ENCODE data around the gene MKLN1. TPM values are rescaled to one million over a fixed set of nuclear protein-coding genes. Genes with fewer than 3 reads are reported as not detected.
A peak's percentile ranks its signal among the peaks of the same experiment; 100 is the strongest.

Gene MKLN1
- total and polyA plus RNA-seq, 4 donors: 7.1 to 48.4 (median 25.5) TPM

DNA sequence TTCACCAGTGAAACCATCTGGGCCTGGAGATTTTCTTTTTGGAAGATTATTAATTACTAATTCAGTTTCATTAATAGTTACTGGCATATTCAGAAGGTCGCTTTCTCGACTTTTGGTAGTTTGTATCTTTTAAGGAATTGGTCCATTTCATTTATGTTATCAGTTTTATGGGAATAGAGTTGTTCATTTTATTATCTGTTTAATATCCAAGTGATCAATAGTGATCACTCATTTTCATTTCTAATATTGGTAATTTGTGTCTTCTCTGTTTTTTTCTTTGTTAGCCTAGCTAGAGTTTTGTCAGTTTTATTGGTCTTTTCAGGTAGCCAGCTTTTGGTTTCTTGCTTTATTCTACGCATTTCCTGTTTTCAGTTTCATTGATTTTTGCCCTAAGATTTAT, 31.0 kb downstream of the MKLN1 start (continued):
- TF ChIP-seq, protein P1, sequence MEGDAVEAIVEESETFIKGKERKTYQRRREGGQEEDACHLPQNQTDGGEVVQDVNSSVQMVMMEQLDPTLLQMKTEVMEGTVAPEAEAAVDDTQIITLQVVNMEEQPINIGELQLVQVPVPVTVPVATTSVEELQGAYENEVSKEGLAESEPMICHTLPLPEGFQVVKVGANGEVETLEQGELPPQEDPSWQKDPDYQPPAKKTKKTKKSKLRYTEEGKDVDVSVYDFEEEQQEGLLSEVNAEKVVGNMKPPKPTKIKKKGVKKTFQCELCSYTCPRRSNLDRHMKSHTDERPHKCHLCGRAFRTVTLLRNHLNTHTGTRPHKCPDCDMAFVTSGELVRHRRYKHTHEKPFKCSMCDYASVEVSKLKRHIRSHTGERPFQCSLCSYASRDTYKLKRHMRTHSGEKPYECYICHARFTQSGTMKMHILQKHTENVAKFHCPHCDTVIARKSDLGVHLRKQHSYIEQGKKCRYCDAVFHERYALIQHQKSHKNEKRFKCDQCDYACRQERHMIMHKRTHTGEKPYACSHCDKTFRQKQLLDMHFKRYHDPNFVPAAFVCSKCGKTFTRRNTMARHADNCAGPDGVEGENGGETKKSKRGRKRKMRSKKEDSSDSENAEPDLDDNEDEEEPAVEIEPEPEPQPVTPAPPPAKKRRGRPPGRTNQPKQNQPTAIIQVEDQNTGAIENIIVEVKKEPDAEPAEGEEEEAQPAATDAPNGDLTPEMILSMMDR (IDR thresholded peaks at IDR 0.05; ENCODE audit: low read depth, low read length, missing input control): no peak

DNA sequence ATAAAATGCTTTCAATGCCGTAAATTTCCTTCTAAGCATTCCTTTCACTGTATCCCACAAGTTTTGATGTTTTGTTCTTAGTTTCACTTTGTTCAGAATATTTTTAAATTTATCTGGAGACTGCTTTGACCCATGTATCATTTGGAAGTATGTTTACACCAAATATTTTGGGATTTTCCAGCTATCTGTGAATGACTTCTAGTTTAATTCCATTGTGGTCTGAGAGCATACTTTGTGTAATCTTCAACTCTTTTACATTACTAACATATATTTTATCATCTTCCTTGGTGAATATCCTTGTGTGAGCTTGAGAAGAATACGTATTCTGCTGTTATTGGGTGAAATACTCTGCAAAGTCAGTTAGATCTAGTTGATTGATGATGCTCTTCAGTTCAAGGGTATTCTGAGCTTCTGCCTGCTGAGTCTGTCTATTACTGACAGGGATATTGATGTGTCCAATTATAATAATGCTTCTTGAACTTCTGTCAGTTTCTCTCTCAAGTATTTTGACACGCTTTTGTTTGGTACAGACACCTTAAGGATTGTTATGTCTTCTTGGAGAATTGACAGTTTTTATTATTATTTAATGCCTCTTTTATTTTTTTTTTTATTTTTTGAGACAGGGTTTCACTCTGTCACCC, 31.6 kb downstream of the MKLN1 start:
- Histone ChIP-seq H3K27ac (ENCODE audit: low read depth in 1 of 2, low read length in 2 of 2) (peak overlapping the region in 1 of 2 donors; percentile 0), H3K4me3 (ENCODE audit: low read depth in 1 of 3, low read length in 3 of 3) (no peak overlapping the region), H3K9me3 (ENCODE audit: control insufficient read depth in 4 of 4, low read length in 3 of 4) (no peaks in the 10 kb centered on the region), H3K9ac (ENCODE audit: low read depth in 1 of 2, low read length in 2 of 2) (peak overlapping the region in 1 of 2 donors; percentile 20), H3K4me1 (ENCODE audit: control insufficient read depth in 4 of 4, insufficient read depth in 4 of 4, low read length in 3 of 4) (peaks cover 4 to 35% (median 19%) of the 10 kb centered on the region in 4 donors), H3K36me3 (ENCODE audit: control insufficient read depth in 4 of 4, insufficient read depth in 3 of 4, low read depth in 1 of 4, low read length in 3 of 4) (no peaks in the 10 kb centered on the region), H3K27me3 (ENCODE audit: control insufficient read depth in 4 of 4, insufficient read depth in 4 of 4, low read length in 3 of 4) (no peaks in the 10 kb centered on the region)
- 88% methylated on average over 3 of the region's 3 CpGs for WGBS
- DNase-seq (ENCODE audit: low spot score): no peak
- TF ChIP-seq SP1 (IDR thresholded peaks at IDR 0.05) (no peak), NR2F2 (IDR thresholded peaks at IDR 0.05) (no peak), GABPA (IDR thresholded peaks at IDR 0.05 in 1 of 2, conservative IDR thresholded peaks at IDR 0.05 in 1 of 2) (no peak), RAD21 (IDR thresholded peaks at IDR 0.05) (no peak), FOXA2 (IDR thresholded peaks at IDR 0.05) (no peak), RXRA (IDR thresholded peaks at IDR 0.05) (no peak), HNF4G (IDR thresholded peaks at IDR 0.05) (no peak), FOXA1 (IDR thresholded peaks at IDR 0.05) (no peak)
- TF ChIP-seq, protein P2, sequence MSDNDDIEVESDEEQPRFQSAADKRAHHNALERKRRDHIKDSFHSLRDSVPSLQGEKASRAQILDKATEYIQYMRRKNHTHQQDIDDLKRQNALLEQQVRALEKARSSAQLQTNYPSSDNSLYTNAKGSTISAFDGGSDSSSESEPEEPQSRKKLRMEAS (IDR thresholded peaks at IDR 0.05): no peak

DNA sequence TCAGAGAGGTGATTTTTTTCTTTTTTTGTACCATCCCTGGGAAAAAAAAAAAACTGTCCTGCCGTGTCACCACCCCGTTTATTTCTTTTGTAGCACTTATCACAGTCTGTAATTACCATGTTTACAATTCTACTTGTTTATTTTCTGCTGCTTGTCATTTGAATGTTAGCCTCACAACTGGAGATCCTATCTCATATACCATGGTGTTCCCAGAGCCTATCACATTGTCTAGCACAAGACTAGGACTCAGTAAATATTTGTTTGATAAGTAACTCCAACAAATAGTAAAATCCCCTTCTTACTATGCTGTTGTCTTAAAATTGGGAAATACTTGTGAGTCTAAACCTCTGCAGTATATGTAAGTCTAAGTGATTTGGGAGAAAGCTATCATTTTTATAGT, 36.0 kb downstream of the MKLN1 start:
- no peak for DNase-seq (ENCODE audit: low spot score)
- Histone ChIP-seq H3K4me3 (ENCODE audit: low read depth in 1 of 3, low read length in 3 of 3) (no peak overlapping the region), H3K9me3 (ENCODE audit: control insufficient read depth in 4 of 4, low read length in 3 of 4) (no peaks in the 10 kb centered on the region), H3K9ac (ENCODE audit: low read depth in 1 of 2, low read length in 2 of 2) (no peak overlapping the region), H3K4me1 (ENCODE audit: control insufficient read depth in 4 of 4, insufficient read depth in 4 of 4, low read length in 3 of 4) (peaks cover 2 to 23% (median 14%) of the 10 kb centered on the region in 4 donors), H3K27ac (ENCODE audit: low read depth in 1 of 2, low read length in 2 of 2) (no peak overlapping the region), H3K36me3 (ENCODE audit: control insufficient read depth in 4 of 4, insufficient read depth in 3 of 4, low read depth in 1 of 4, low read length in 3 of 4) (no peaks in the 10 kb centered on the region), H3K27me3 (ENCODE audit: control insufficient read depth in 4 of 4, insufficient read depth in 4 of 4, low read length in 3 of 4) (no peaks in the 10 kb centered on the region)
- TF ChIP-seq FOXA1 (IDR thresholded peaks at IDR 0.05) (no peak), JUND (IDR thresholded peaks at IDR 0.05) (no peak), RXRA (IDR thresholded peaks at IDR 0.05) (no peak), TAF1 (conservative IDR thresholded peaks at IDR 0.05) (no peak), SP1 (IDR thresholded peaks at IDR 0.05) (no peak), HNF4G (IDR thresholded peaks at IDR 0.05) (no peak), NR2F2 (IDR thresholded peaks at IDR 0.05) (no peak), EGR1 (IDR thresholded peaks at IDR 0.05; ENCODE audit: low read depth in 2 of 2) (no peak), GABPA (IDR thresholded peaks at IDR 0.05 in 1 of 2, conservative IDR thresholded peaks at IDR 0.05 in 1 of 2) (no peak), YY1 (IDR thresholded peaks at IDR 0.05) (no peak)
- TF ChIP-seq, protein P3, sequence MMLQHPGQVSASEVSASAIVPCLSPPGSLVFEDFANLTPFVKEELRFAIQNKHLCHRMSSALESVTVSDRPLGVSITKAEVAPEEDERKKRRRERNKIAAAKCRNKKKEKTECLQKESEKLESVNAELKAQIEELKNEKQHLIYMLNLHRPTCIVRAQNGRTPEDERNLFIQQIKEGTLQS (IDR thresholded peaks at IDR 0.05): no peak
- TF ChIP-seq, protein P4, sequence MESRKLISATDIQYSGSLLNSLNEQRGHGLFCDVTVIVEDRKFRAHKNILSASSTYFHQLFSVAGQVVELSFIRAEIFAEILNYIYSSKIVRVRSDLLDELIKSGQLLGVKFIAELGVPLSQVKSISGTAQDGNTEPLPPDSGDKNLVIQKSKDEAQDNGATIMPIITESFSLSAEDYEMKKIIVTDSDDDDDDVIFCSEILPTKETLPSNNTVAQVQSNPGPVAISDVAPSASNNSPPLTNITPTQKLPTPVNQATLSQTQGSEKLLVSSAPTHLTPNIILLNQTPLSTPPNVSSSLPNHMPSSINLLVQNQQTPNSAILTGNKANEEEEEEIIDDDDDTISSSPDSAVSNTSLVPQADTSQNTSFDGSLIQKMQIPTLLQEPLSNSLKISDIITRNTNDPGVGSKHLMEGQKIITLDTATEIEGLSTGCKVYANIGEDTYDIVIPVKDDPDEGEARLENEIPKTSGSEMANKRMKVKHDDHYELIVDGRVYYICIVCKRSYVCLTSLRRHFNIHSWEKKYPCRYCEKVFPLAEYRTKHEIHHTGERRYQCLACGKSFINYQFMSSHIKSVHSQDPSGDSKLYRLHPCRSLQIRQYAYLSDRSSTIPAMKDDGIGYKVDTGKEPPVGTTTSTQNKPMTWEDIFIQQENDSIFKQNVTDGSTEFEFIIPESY (IDR thresholded peaks at IDR 0.05): no peak
- TF ChIP-seq, protein P2 (IDR thresholded peaks at IDR 0.05): no peak
- TF ChIP-seq, protein P1 (IDR thresholded peaks at IDR 0.05; ENCODE audit: low read depth, low read length, missing input control): no peak
- WGBS: 30% methylated on average over 2 of the region's 2 CpGs
